HG02938 (cell line): ENCODE data around the gene RFX4.

Experiments used
- ATAC-seq: cut with Tn5 transposase; IDR thresholded peaks from one replicate; pipeline ENCODE4 v1.9.1; 2021; ENCODE audit warnings: mild to moderate bottlenecking, moderate library complexity; ENCODE audit not compliant: unreplicated experiment

RFX4 gene

DNA sequence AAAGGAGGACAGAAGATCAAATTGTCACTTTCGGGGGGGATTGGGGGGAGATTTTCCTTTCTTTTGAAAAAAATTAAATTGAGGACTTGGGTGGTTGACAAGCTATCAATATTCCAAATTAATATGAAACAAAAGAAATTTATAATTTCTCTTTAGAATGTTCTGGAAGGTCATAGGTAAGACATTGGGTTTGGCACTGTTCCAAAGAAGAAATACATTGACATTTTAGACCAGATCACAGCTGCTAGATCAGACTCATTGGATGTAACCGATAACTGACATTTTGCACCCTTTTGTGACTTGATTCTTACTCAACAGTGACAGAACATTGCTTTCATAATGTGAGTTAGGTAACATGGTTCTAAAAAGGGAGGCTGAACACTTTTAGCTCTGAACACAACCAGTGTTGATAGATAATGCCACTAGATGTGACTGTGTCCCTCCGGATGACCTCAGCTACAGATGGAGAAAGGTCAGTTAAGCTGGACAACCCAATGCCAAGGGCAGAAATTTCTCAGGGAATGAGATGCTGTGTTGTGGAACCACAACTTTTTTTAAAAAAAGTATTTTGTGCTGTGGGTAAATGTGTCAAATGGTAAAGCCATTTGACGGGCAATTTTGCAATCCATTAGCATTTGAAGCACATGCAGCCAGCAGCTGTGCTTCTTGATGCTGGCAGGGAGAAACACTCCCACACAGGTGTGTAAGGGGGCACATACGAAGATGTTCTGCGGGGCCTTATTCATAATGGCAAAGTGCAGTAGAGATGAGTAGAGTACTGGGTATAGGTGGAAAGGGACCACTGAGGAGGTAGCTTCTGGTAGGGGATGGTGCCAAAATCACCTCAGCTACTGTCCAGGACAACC is 62.9 kb downstream of the RFX4 start:
- ATAC-seq: no peak

DNA sequence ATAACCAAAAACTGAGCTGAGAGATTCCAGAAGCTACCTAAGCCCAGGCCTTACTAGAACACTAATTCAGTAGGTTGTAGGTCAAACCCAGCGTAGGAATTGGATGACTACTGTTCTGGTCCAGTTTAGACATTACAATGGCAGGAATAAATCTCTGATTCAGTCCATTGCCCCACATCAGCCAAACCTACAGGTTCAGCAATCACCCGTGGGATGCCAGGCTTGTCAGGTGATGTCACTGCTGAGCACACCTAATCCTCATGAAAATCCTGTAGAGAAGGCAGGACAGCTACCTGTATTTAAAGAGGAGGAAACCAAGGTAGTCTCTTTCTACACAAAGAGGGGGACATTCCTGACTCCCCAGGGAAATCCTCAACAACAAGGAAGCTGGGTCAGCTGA is 63.7 kb downstream of the RFX4 start:
- ATAC-seq: no peak

DNA sequence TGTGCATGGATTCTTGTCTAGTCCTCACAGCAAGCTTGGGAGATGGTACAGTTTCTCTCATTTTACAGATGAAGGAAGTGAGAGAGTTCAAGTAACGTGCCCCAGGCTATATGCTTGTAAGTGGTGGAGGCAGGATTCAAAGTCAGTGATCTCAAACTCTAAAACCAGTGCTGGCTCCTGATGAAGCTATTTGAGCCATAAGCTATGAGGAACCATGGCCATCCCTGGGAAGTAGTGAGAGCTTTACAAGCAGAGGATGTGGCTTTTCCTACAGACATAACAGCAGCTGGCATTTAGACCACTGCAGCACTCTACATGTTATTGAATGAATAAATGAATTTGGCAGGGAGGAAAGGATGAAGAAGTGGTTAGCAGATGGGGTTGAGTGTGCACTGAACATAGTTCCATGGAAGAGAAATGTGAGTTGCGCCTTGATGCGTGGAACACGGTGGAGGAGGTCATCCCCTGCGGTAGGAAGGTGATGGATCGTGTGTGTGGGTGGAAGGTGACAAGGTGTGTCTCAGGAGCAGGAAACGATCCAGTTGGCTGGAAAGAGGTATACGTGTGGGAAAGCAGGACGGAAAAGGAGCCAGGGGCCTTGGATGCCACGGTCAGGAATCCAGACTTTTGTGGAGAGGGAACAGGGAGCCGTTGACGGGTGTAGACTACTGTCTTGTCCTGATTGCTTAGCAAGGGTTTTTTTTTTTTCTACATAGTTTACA is 65.2 kb downstream of the RFX4 start:
- no peak for ATAC-seq

DNA sequence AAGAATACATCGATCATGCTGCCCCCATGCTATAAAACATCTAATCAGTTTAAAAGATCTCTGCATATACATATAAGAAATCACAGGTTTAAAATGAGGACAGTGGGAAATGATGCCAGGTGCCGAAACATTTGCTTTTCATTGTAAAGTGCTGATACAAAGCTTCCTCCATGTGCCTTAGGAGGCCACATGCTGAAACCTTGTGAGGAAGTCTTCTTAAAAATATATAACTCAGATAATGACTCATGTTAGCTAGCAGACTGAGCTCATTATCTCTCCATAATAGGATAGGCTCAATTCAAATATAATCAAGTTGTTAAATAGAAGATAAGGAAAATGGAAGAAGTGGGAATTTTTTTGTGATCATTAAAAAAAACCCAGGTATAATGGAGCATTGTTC is 65.9 kb downstream of the RFX4 start:
- no peak for ATAC-seq

DNA sequence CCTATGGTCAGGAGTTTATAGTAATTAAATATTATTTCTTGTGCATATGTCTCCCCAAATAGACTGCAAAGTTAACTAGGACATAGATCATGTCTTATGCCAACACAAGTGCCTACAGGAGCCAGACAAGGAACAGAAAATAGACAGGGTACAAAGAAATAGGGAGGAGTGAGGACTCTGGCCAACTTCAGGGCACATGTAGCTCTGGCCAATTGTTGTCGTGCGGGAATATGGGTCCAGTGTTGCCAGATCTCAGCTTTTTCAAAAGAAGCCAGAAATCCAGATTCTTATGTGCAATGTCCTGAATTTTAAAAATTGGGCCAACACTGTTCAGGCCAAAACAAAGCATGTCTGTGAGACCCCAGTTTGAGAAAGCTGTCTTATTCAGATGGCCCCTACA is 68.7 kb downstream of the RFX4 start:
- ATAC-seq: no peak

DNA sequence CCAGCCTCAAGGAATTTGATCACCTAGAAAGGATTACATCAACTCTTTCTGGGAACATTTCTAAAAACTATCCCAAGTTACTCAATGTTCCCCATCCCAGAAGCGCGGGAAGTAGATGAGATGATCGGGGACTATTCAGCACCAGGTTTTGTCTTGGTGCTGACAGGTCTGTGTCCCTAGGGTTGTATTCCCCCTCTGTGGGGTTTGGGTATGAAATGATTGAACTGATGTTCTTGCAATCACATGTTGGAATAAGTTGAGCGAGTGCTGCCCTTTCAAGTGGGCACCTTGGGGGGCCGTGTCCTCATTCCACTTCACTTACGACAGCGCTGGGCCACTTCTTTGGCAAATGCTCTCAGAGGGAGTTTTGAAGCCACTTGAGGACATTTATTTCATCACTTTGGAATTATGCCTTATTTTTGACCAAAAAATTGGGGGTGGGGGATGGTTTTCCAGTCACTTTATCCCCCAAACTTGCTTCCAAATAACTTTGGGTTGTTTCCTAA is 69.8 kb downstream of the RFX4 start:
- ATAC-seq: no peak

DNA sequence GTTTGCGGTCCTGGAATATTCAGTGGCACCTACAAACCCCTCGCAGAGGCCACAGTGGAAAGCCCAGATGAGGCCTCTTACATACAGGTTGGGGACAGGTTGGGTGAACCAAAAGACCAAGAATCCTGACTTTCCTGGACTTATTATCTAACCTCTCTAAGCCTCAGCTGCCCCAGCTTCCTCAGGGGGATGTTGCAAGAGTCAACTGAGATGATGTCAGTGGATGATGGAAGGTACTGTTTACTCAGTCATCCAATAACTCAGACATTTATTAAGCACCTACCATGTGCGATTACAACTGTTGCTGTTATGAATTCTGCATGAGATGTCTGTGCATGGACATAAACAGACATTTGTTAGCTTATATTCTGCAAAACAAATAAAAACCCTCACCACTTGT is 72.8 kb downstream of the RFX4 start:
- ATAC-seq: no peak

DNA sequence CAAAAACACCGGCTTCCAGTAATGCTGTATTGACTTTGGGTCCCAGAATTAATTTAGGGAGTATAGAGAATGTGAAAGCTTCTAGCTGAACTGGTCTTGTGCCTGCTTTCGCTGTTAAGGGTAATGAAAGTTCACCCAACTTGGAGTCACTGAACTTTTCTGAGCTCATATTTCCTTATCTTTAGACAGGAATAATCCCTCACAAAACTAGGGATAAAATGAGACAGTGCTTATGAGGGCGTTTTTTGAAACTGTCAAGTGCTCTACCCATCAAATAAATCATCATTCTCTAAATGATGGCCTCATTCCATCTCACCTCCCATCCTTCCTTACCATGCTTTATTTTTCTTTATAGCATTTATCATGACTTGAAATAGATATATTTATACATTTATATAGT is 74.7 kb downstream of the RFX4 start:
- ATAC-seq: no peak

DNA sequence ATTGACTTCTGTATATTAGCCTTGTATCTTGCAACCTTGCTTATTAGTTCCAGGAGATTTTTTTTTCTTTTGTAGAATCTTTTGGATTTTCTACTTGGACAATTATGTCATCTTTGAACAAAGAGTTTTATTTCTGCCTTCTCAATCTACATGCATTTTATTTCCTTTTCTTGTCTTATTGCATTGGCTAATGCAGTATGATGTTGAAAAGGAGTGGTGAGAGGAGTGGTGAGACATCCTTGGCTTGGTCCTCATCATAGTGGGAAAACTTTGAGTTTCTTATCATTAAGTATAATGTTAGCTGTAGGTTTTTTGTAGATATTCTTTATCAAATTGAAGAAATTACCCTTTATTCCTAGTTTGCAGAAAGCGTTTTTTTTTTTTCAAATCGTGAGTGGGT is 80.6 kb downstream of the RFX4 start:
- ATAC-seq: no peak

DNA sequence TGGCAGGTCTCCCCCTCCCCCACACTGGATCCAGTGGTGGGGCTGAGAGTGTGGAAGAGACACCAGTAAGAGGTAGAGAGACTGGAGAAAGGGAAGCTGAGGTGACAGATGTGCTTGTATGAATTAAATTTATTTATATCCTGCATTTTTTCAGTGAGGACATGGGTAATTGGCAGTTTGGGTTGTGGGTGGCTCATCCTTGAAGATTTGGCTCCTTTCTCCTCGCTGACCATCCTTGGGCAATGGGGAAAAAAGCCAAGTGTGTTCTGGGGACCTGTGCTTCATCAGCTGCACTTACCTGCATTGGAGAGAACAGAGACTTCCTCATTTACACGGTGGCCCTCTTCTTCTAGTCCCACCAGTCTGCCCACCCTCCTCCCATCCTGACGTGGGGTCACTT is 86.4 kb downstream of the RFX4 start:
- ATAC-seq: no peak

DNA sequence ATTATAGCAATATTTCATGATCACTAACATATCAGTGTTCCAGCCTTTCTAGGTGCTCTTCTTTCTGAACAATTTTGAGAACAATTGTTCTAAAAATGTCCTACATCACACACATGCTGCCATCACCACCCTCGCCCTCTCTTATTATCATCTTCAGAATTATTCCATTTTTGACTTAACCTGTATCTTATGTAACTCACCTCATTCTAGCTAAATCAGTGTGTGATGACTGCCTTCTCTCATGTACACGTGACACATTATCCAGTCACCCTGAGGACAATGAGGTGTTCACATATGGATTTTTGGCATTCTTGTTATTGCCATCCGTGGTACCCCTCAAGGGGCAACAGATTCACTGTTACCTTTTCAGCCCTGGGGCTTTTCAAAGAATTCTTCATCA is 87.3 kb downstream of the RFX4 start:
- no peak for ATAC-seq

DNA sequence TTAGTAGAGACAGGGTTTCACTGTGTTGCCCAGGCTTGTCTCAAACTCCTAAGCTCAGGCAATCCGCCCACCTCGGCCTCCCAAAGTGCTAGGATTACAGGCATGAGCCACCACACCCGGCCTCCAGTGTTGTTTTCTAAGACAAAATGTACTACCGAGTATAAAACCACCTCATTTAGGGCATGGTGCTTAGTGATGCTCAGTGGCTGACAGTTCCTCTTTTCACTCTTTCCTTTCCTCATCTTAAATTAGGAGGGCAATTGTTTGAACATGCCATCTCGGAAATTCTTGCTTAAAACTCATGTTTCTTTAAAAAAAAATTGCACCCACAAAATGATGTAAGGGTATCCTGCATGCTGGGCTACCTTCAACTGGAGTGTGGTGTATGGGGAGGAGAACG is 89.0 kb downstream of the RFX4 start:
- ATAC-seq: no peak

DNA sequence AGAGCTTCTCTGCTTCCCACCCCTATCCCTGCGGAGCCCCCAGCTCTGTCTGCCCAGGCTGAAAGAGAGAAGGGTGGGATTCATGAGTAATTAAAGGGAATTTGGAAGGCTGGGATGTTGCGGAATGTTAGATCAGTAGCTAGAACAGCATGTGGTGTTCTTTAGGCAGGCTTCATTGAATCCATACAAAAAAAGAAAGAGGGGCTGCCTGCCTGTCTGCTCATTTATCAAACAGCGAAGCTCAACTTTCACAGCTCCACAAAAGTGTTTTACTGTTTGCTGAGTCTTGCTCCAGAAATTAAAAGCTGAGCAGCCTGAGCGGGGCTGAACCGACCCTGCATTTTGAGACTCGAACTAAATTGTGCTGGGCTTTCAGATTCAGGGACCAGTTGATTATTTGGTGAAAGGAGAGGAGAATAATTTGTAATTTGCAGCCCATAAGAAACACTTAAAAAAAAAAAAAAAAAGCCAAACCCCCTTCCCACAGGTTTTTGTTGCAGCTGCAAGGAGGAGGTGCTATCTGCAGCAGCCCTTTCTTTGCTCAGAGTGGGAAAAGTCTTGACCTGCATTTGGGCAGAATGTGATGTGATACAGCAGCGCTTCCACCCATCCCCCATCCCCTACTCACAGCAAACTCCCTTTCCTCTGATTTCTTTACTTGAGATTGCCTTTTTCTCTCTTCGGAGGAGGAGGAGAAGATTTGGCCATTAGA is 89.7 kb downstream of the RFX4 start:
- no peak for ATAC-seq

DNA sequence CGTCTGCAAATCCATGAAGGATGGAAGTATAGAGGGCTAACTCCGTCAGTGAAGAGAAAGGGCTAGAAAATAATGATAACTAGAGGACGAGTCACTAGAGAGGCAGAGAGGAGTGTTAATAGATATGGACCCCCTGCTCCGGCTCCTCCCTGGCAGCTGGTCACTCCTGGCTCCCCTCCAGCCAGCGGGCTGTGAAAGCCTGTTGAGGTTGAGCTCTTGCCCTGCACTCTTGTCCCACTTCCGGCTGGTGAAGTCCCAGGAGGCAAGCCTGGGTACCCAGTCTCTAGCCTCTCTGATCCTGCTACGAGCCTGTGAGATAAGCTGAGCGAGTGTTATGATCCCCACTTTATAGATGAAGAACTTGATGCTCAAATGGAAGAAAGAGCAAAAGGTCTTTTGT is 90.3 kb downstream of the RFX4 start:
- no peak for ATAC-seq

DNA sequence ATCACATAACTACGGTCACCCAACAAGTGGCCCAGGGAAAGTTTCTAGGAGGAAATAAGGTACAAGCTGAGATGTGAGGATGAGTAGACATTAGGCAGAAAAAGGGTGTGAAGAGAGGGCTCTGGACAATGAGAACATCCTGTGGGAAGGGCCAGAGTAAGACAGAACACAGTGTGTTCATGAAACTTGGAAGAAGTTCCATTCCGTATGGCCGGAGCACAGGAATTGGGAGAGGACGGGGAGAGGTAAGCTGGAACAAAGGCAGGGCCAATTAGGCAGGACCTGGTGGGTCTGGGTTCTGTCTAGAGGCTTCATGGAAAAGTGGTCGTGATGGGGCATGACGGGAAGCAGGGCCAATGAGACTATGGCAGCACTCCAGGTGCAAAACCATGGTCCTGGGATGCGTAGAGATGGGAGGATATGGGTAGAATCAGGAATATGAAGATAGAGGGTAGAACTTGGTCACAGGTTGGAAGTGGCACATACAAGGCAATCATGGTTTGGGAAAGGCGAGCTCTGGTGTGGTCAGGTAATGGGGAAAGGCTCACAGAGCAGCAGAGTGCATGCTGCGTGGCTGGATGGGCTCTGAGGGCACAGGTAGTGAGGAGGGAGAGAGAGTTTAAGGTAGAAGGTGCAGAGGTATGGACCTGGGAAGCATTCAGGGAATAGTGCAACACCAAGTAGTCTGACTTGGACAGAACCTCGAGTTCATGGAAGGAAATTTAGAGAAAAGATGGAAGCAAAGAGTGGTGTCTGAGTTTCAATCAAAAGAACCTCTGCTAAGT is 93.0 kb downstream of the RFX4 start:
- ATAC-seq: no peak

DNA sequence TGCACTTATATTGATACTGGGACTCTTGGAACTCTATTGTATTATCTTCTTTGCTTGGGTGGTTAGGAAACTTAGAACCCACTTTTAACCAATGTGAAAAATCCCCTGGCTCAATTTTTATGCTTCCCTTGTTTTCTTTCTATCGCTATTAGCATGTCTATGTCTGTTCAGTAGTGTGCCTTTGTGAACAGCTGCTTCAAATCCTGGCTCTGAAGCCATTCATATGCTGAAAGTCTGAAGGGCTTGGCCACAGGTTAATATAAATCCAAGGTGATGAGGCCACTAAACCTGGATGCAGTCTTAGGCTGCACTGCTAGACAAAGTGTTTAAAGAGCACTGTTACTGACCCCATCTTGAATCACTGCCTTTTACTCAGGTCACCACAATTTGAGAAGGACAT is 96.8 kb downstream of the RFX4 start:
- ATAC-seq: no peak

DNA sequence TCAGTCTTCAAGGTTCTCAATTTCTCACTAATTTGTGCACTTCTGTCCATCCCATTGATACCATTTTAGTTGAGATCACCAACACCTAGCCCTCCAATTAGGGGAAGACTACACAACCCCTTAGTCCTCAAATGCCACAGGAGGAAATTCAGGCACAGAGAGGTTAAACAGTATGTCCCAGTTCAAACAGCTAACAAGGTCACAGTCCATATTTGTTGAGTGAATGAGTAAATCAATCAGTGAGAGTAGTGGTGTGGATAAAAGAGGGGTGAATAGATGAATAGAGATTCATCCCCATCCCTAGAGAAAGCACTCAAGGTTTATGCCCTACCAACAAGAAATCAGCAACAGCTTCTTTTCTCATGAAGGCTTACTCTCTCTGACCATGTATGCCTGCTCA is 97.5 kb downstream of the RFX4 start:
- no peak for ATAC-seq

DNA sequence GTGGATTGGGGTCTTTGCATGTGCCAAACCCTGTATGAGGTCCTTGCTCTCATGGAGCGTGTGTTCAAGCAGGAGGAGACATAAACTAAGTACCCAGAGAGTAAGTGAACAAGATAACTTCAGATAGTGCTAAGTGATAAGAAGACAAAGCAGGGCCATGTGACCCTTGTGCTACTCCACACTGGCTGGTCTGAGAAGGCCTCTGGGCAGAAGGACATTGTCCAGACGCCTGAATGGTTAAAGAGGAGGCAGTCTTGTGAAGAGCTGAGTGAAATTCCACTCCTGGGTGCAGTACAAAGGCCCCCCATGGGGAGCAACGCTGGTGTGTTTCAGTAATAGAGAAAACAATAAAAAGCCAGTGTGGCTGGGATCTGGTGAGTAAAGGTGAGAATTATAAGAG is 98.4 kb downstream of the RFX4 start:
- ATAC-seq: no peak

DNA sequence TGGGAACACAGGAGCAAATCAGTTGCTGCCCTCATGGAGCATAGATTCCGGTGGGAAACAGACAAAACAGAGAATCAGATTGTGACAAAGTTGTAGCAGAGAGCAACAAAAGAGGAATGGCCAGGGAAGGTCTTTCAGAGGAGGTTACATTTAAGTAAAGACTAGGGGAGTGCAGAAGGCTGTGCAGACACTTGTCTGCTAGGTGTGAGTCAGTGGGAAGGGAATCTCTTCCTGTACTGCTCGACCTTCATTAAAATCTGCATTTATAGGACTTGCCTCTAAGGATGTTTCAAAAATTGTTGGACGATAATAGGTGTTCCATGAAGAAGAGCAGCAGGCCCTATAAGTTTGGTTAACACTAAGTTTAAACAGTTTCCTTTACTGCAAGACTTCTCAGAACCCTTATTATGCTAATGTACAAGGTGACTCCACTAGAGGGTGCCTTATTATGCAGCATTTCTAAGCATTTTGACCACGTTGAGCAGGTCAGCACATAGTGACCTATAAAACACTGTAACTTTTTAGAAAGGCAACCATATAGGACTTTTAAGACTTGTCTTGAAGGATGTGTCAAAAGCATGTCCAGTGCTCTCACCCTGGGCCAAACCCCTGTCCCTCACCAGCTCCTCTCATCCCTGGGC is 99.9 kb downstream of the RFX4 start:
- no peak for ATAC-seq

DNA sequence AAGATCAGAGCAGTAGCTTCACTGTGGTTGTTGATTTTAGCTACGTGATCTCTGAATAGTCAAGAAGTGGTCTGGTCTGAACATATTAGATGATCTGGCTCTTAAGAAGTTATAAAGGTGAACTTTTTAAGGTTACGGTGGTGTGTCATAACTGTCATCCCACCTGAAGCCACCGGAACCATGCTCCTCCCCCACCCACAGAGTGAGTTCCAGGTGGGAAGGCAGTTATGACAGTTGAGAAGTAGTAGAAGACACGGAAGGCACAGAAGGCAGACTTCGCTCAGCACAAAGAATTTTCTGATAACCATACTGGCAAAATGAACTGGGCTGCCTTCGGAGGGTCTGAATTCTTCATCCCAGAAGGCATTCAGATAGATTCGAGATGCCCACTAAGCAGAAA is 101.7 kb downstream of the RFX4 start:
- ATAC-seq: no peak
